Bronchial epithelial cell (primary cell): Measurements from ENCODE around the gene NLGN4X. TPM values are rescaled to one million over a fixed set of nuclear protein-coding genes. Genes with fewer than 3 reads are reported as not detected.

Experiments used
- DNase-seq: peaks from one replicate; pipeline ENCODE4 v3.0.0-alpha.2; 2010; ENCODE audit warnings: low read depth
- FAIRE-seq: peaks from 2 replicates; lab custom pipeline; 2011; peaks lifted over from hg19 to GRCh38; lab: Jason Lieb, UNC
- H3K27me3 ChIP-seq: 2 replicates; pipeline ENCODE4 v1.5.1; 2011; ENCODE audit warnings: low read length; ENCODE audit not compliant: control insufficient read depth, insufficient read depth
- H3K36me3 ChIP-seq: 2 replicates; pipeline ENCODE4 v1.5.1; 2011; ENCODE audit warnings: low read length; ENCODE audit not compliant: control insufficient read depth, insufficient read depth
- H3K4me3 ChIP-seq: 2 replicates; pipeline ENCODE4 v1.5.1; 2011; ENCODE audit warnings: mild to moderate bottlenecking, low read depth, low read length, control low read depth
- CTCF ChIP-seq: IDR thresholded peaks from 2 replicates; pipeline ENCODE4 v1.5.1; 2011; ENCODE audit warnings: mild to moderate bottlenecking, moderate library complexity, low read length, control low read depth, inconsistent platforms; ENCODE audit not compliant: insufficient read depth, severe bottlenecking
- total RNA-seq: library from RNA; depleted of rRNA; stranded (reverse); fragments of >200 nt; gene quantifications from 2 replicates; pipeline ENCODE4 v1.2.1, GENCODE V29; 2014

Gene NLGN4X
- total RNA-seq = 0.13 TPM in 1 of 2 replicates, not detected in the other

DNA sequence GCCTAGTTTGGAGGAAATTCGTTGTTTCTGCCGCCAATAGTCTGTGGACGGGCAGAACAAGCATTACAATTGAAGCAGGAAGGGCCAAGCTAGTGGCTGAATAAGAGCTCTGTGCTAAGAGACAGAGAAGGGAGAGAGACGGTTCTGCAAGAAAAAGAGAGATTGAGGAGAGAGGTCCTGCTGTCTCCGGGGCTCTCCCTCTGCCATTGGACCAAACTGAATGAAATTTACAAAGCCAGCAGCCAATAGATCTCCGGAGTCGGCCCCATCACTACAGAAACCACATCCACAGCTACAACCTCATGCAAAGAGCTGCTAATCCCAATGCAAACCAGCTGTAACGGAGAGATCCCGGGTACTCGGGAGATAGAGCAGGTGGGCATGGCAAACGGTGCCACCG, at the start of gene NLGN4X:
Gene NLGN4X (minus strand): TSS at position 148 of the 400 bp plus-strand sequence. CDS start 77,401 bp downstream, outside the sequence.
- no peak within 1 kb of the TSS for H3K4me3 ChIP-seq
- TF ChIP-seq CTCF = no peak
- DNase-seq = no peak
- FAIRE-seq = no peak
- H3K36me3 ChIP-seq = no peaks in the 10 kb centered on the region
- H3K27me3 ChIP-seq = peaks cover 12% of the 10 kb centered on the region

DNA sequence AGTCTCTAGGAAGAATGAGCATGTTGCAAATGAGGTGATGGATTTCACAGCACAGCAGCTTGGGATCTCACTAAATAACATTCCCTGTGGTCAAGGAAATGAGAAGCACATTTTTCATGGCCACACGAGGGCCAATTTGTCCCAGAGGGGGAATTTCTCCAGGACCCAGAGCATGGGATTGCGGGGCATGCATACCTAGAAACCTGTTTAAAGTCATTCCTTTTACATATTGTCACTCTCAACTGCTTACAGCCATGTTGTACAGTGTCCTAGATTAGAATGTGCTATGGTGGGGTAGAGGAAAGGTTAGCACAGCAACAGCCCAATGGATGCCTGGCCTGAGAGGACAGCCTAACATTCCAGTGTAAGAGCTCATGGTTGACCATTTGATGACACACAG, 37.4 kb upstream of the NLGN4X start:
- Histone ChIP-seq H3K27me3 (no peaks in the 10 kb centered on the region), H3K36me3 (no peaks in the 10 kb centered on the region), H3K4me3 (no peak overlapping the region)
- DNase-seq = no peak
- TF ChIP-seq CTCF = no peak
- no peak for FAIRE-seq

DNA sequence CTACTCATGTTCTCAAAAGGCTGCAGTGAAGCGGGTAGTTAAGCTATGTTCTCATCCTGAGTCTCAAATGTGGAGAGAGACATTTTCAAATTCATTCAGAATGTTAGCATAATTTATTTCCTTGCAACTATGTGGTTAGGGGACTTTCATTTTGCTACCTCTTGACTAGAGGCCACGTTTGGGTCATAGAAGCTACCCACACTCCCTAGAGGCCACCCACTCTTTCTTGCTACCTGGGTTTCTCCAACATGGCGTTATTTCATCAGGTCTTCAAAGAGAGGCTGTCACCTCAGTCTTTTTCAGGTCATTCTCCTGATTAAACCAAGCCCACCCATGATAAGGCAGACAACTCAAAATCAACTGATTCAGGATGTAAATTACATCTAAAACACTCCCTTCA, 34.3 kb upstream of the NLGN4X start:
- no peak overlapping the region for H3K4me3 ChIP-seq
- TF ChIP-seq CTCF = no peak
- FAIRE-seq (no peak), DNase-seq (no peak)
- no peaks in the 10 kb centered on the region for H3K27me3 ChIP-seq
- no peaks in the 10 kb centered on the region for H3K36me3 ChIP-seq

- FAIRE-seq (no peak), DNase-seq (no peak)
- H3K4me3 ChIP-seq = no peak overlapping the region
- no peaks in the 10 kb centered on the region for H3K27me3 ChIP-seq
- no peaks in the 10 kb centered on the region for H3K36me3 ChIP-seq
- no peak for TF ChIP-seq CTCF
Measured at GRCh38 chrX:6257025-6257424, 28.4 kb upstream of the NLGN4X start.

GRCh38 chrX:6244666-6245065, 16.0 kb upstream of the NLGN4X start:
- TF ChIP-seq CTCF = no peak
- Histone ChIP-seq H3K27me3 (no peaks in the 10 kb centered on the region), H3K4me3 (no peak overlapping the region), H3K36me3 (no peaks in the 10 kb centered on the region)
- FAIRE-seq (no peak), DNase-seq (no peak)

DNA sequence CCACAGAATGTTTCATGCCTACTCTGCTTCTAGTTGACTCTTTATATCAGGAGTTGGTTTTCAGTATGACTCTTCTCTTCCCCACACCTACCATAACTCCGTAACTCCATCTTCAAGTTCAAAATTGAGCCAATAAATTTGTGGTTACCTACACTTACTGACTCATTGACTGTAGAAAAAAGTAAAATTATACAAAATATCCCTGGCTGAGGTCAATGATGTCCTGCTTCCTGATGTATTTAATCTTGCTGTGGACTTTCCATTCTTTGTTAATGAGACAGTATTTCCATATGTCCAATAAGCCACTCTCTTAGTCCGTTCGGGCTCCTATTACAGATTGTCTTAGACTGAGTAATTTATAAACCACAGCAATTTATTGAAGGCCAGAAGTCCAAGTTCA, 9.9 kb upstream of the NLGN4X start:
- Histone ChIP-seq H3K4me3 (no peak overlapping the region), H3K27me3 (no peaks in the 10 kb centered on the region), H3K36me3 (no peaks in the 10 kb centered on the region)
- FAIRE-seq (no peak), DNase-seq (no peak)
- TF ChIP-seq CTCF = no peak
